ENCODE measurements around the gene CYB5D1. TPM values are rescaled to one million over a fixed set of nuclear protein-coding genes. Genes with fewer than 3 reads are reported as not detected.

Gene CYB5D1
- total RNA-seq, 2 experiments from 2014 or later: 18.1 to 24.8 TPM

DNA sequence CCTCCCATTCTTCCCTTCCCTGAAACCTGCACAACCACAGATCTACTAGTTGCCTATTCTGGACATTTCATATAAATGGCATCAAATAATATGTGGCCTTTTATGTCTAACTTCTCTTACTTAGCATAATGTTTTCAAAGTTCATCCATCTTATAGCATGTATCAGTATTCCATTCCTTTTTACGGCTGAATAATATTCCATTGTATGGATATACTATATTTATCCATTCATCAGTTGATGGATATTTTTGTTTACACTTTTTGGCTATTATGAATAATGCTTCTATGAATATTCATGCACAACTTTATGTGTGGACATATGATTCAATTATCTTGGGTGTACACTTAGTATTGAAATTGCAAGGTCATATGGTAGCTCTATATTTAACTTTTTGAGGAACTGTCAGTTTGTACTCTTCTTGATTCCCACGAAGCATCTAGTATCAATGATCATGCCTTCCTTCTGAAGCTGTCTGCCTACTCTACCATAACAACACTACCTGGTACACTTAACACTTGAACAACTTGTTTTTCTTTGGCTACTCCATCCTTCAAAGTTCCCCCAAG, 18.1 kb downstream of the CYB5D1 start:
- Histone ChIP-seq H3K4me3 (ENCODE audit: low read depth, low read length, poor library complexity, severe bottlenecking) (no peak overlapping the region), H4K20me1 (ENCODE audit: insufficient read depth, low read length) (no peaks in the 10 kb centered on the region; the same call in 1 of the 2 replicates), H3K27ac (ENCODE audit: low read depth, low read length, poor library complexity, severe bottlenecking) (no peak overlapping the region), H3K4me2 (ENCODE audit: low read length) (no peak overlapping the region), H3K4me1 (ENCODE audit: insufficient read depth, low read length, poor library complexity, severe bottlenecking) (peaks cover 29% of the 10 kb centered on the region), H3K36me3 (ENCODE audit: insufficient read depth, low read length) (peaks cover 92% of the 10 kb centered on the region), H3K9me3 (ENCODE audit: low read length) (no peaks in the 10 kb centered on the region), H3K79me2 (ENCODE audit: insufficient read depth, low read depth, low read length) (peaks cover 49% of the 10 kb centered on the region; the same call in 1 of the 2 replicates), H2AFZ (ENCODE audit: low read length) (no peak overlapping the region), H3K9me2 (ENCODE audit: insufficient read depth, low read length) (no peaks in the 10 kb centered on the region)
- BruUV-seq (replicated peaks): no TSS peak
- DNase-seq (ENCODE audit: low spot score): no peak
- ChIA-PET POLR2A (interaction anchor here (1.5 kb wide), 1 partner anchor 10 kb away, joined by 3 read pairs; no protein-coding TSS in a partner anchor), CTCF (ENCODE audit: unreplicated experiment) (no interaction called here)
- TF ChIP-seq, protein P1, sequence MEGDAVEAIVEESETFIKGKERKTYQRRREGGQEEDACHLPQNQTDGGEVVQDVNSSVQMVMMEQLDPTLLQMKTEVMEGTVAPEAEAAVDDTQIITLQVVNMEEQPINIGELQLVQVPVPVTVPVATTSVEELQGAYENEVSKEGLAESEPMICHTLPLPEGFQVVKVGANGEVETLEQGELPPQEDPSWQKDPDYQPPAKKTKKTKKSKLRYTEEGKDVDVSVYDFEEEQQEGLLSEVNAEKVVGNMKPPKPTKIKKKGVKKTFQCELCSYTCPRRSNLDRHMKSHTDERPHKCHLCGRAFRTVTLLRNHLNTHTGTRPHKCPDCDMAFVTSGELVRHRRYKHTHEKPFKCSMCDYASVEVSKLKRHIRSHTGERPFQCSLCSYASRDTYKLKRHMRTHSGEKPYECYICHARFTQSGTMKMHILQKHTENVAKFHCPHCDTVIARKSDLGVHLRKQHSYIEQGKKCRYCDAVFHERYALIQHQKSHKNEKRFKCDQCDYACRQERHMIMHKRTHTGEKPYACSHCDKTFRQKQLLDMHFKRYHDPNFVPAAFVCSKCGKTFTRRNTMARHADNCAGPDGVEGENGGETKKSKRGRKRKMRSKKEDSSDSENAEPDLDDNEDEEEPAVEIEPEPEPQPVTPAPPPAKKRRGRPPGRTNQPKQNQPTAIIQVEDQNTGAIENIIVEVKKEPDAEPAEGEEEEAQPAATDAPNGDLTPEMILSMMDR (conservative IDR thresholded peaks at IDR 0.05; ENCODE audit: low read length): no peak
- TF ChIP-seq EZH2phosphoT487 (IDR thresholded peaks at IDR 0.05; ENCODE audit: borderline replicate concordance, low read depth, low read length): no peak
- intact Hi-C loops (cut with micrococcal nuclease; ENCODE audit: unreplicated experiment): no loop called here

DNA sequence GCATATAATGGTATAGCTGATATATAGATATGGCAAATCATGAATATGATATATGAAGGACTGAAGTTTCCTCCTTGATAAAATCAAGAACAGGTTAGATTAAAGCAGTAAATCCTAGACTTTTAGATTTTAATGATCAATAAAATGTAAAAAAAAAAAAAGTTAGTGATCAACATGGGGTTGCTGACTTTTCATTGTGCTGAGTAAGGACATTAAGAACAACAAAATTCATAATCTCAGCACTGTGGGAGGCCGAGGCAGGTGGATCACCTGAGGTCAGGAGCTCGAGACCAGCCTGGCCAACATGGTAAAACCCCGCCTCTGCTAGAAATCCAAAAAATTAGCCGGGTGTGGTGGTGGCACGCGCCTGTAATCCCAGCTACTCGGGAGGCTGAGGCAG, 20.4 kb downstream of the CYB5D1 start:
- POLR2A ChIA-PET: interaction anchor here (1.6 kb wide), 1 partner anchor 14 kb away, joined by 4 read pairs; no protein-coding TSS in a partner anchor
- peaks cover 56% of the 10 kb centered on the region; the same call in 1 of the 2 replicates for H3K79me2 ChIP-seq (ENCODE audit: insufficient read depth, low read depth, low read length)
- H2AFZ ChIP-seq (ENCODE audit: low read length): no peak overlapping the region
- no peak for DNase-seq (ENCODE audit: low spot score)
- H3K4me1 ChIP-seq (ENCODE audit: insufficient read depth, low read length, poor library complexity, severe bottlenecking): peaks cover 52% of the 10 kb centered on the region
- intact Hi-C loops (cut with micrococcal nuclease; ENCODE audit: unreplicated experiment): no loop called here
- no peaks in the 10 kb centered on the region for H3K9me2 ChIP-seq (ENCODE audit: insufficient read depth, low read length)
- no peak overlapping the region for H3K4me3 ChIP-seq (ENCODE audit: low read depth, low read length, poor library complexity, severe bottlenecking)
- H4K20me1 ChIP-seq (ENCODE audit: insufficient read depth, low read length): no peaks in the 10 kb centered on the region; the same call in 1 of the 2 replicates
- H3K36me3 ChIP-seq (ENCODE audit: insufficient read depth, low read length): peaks cover 85% of the 10 kb centered on the region
- H3K4me2 ChIP-seq (ENCODE audit: low read length): no peak overlapping the region
- CTCF ChIA-PET (ENCODE audit: unreplicated experiment): interaction anchor here (0.9 kb wide), 1 partner anchor 18 kb away, joined by 4 read pairs; no protein-coding TSS in a partner anchor
- TF ChIP-seq, protein P1 (conservative IDR thresholded peaks at IDR 0.05; ENCODE audit: low read length): no peak
- no peak for TF ChIP-seq EZH2phosphoT487 (IDR thresholded peaks at IDR 0.05; ENCODE audit: borderline replicate concordance, low read depth, low read length)
- BruUV-seq (replicated peaks): no TSS peak
- H3K9me3 ChIP-seq (ENCODE audit: low read length): no peaks in the 10 kb centered on the region
- no peak overlapping the region for H3K27ac ChIP-seq (ENCODE audit: low read depth, low read length, poor library complexity, severe bottlenecking)

Measured in OCI-LY7 (cell line).